HEK293 (cell line): ENCODE measurements around the gene SCN10A.

Experiments used
- CTCF ChIA-PET: fragments of 350-600 bp; formaldehyde crosslinking; extraction: SDS; loops from one replicate; lab custom pipeline; 2021; ENCODE audit warnings: antibody characterized with exemption; lab: Yijun Ruan, JAX
- POLR2A ChIA-PET: fragments of 300-600 bp; formaldehyde crosslinking; extraction: SDS; loops from one replicate; lab custom pipeline; 2020; ENCODE audit warnings: antibody characterized with exemption, inconsistent platforms; lab: Yijun Ruan, JAX
- H3K27ac ChIP-seq: fragments of 200-500 bp; sonication (Bioruptor generic); 2 replicates; pipeline ENCODE4 v1.5.1; 2014; ENCODE audit warnings: low read depth, low read length, control low read depth, inconsistent platforms; ENCODE audit errors: extremely low read depth
- H3K36me3 ChIP-seq, 2 experiments: fragments of 200-500 bp in 1 of 2; sonication (Bioruptor generic) in 1 of 2; 1 replicate in 1 of 2; 2 replicates in 1 of 2; pipeline ENCODE4 v1.5.1; 2014 to 2017; ENCODE audit warnings: inconsistent platforms in 2 of 2, low read length in 2 of 2; ENCODE audit not compliant: control insufficient read depth in 2 of 2, insufficient read depth in 1 of 2
- H3K4me1 ChIP-seq: fragments of 200-500 bp; sonication (Bioruptor generic); 2 replicates; pipeline ENCODE4 v1.5.1; 2014; ENCODE audit warnings: mild to moderate bottlenecking, low read length, inconsistent platforms; ENCODE audit not compliant: control insufficient read depth, insufficient read depth
- H3K4me3 ChIP-seq: 2 replicates; pipeline ENCODE4 v1.5.1; 2011; ENCODE audit warnings: low read depth, mild to moderate bottlenecking, control low read depth, low read length, moderate library complexity
- H3K9me3 ChIP-seq: fragments of 200-500 bp; sonication (Bioruptor generic); 2 replicates; pipeline ENCODE4 v1.5.1; 2014; ENCODE audit warnings: low read depth, low read length, inconsistent platforms; ENCODE audit not compliant: control insufficient read depth, insufficient read depth
- BCL11B ChIP-seq: fragments of 450-650 bp; formaldehyde crosslinking; IDR thresholded peaks from 2 replicates; pipeline ENCODE4 v1.5.1; 2016; ENCODE audit warnings: low read depth, missing biosample characterization, missing genetic modification characterization
- BCL6B ChIP-seq: fragments of 450-650 bp; formaldehyde crosslinking; IDR thresholded peaks from 2 replicates; pipeline ENCODE4 v1.5.1; 2017; ENCODE audit warnings: missing biosample characterization, missing genetic modification characterization
- GFI1B ChIP-seq: fragments of 450-650 bp; formaldehyde crosslinking; IDR thresholded peaks from 2 replicates; pipeline ENCODE4 v1.5.1; 2016; ENCODE audit warnings: missing biosample characterization, missing genetic modification characterization
- HOXD13 ChIP-seq: sonication (generic); formaldehyde crosslinking; IDR thresholded peaks from 2 replicates; pipeline ENCODE4 v1.8.0; 2022; ENCODE audit warnings: missing genetic modification reagents, borderline replicate concordance
- KLF1 ChIP-seq: fragments of 450-650 bp; formaldehyde crosslinking; IDR thresholded peaks from 2 replicates; pipeline ENCODE4 v1.5.1; 2016; ENCODE audit warnings: missing biosample characterization, missing genetic modification characterization
- KLF16 ChIP-seq: fragments of 450-650 bp; formaldehyde crosslinking; IDR thresholded peaks from 2 replicates; pipeline ENCODE4 v1.5.1; 2017; ENCODE audit warnings: missing biosample characterization, missing genetic modification characterization
- PRDM4 ChIP-seq: fragments of 450-650 bp; formaldehyde crosslinking; IDR thresholded peaks from 2 replicates; pipeline ENCODE4 v1.5.1; 2017; ENCODE audit warnings: missing biosample characterization, missing genetic modification characterization
- SCRT1 ChIP-seq: fragments of 450-650 bp; formaldehyde crosslinking; IDR thresholded peaks from 2 replicates; pipeline ENCODE4 v1.5.1; 2016; ENCODE audit warnings: missing biosample characterization, missing genetic modification characterization, borderline replicate concordance
- SCRT2 ChIP-seq: fragments of 450-650 bp; formaldehyde crosslinking; IDR thresholded peaks from 2 replicates; pipeline ENCODE4 v1.5.1; 2016; ENCODE audit warnings: missing biosample characterization, missing genetic modification characterization
- TCF7L2 ChIP-seq: IDR thresholded peaks from 2 replicates; pipeline ENCODE4 v1.6.1; 2011; ENCODE audit warnings: low read depth, mild to moderate bottlenecking, inconsistent platforms, low read length, moderate library complexity, borderline replicate concordance
- ZBTB17 ChIP-seq: fragments of 450-650 bp; formaldehyde crosslinking; IDR thresholded peaks from 2 replicates; pipeline ENCODE4 v1.5.1; 2016; ENCODE audit warnings: missing biosample characterization, missing genetic modification characterization
- ZBTB7A ChIP-seq: fragments of 450-650 bp; formaldehyde crosslinking; IDR thresholded peaks from 2 replicates; pipeline ENCODE4 v1.5.1; 2016; ENCODE audit warnings: low read depth, missing biosample characterization, missing genetic modification characterization
- ZFP37 ChIP-seq: fragments of 450-650 bp; formaldehyde crosslinking; IDR thresholded peaks from 2 replicates; pipeline ENCODE4 v1.5.1; 2016; ENCODE audit warnings: missing biosample characterization, missing genetic modification characterization
- ZNF112 ChIP-seq: fragments of 450-650 bp; formaldehyde crosslinking; IDR thresholded peaks from 2 replicates; pipeline ENCODE4 v1.5.0; 2017; ENCODE audit warnings: missing biosample characterization, missing genetic modification characterization
- ZNF121 ChIP-seq: fragments of 450-650 bp; formaldehyde crosslinking; IDR thresholded peaks from 2 replicates; pipeline ENCODE4 v1.5.1; 2016; ENCODE audit warnings: missing biosample characterization, missing genetic modification characterization
- ZNF132 ChIP-seq: fragments of 450-650 bp; formaldehyde crosslinking; IDR thresholded peaks from 2 replicates; pipeline ENCODE4 v1.5.1; 2017; ENCODE audit warnings: missing biosample characterization, missing genetic modification characterization, borderline replicate concordance
- ZNF174 ChIP-seq: fragments of 450-650 bp; formaldehyde crosslinking; IDR thresholded peaks from 2 replicates; pipeline ENCODE4 v1.5.0; 2017; ENCODE audit warnings: missing biosample characterization, mild to moderate bottlenecking, missing genetic modification characterization
- ZNF248 ChIP-seq: fragments of 450-650 bp; formaldehyde crosslinking; IDR thresholded peaks from 2 replicates; pipeline ENCODE4 v1.5.1; 2017; ENCODE audit warnings: missing biosample characterization, missing genetic modification characterization
- ZNF274 ChIP-seq, 2 experiments: fragments of 200-500 bp in 1 of 2; fragments of 450-650 bp in 1 of 2; sonication (Bioruptor generic) in 1 of 2; formaldehyde crosslinking in 1 of 2; IDR thresholded peaks; 2 replicates each; pipeline versions ENCODE4 v1.5.1 to v1.6.1; 2014 to 2016; ENCODE audit warnings: borderline replicate concordance in 1 of 2, inconsistent platforms in 1 of 2, low read length in 1 of 2, missing biosample characterization in 1 of 2, missing genetic modification characterization in 1 of 2
- ZNF292 ChIP-seq: fragments of 450-650 bp; formaldehyde crosslinking; IDR thresholded peaks from 2 replicates; pipeline ENCODE4 v1.5.1; 2016; ENCODE audit warnings: low read depth, missing biosample characterization, missing genetic modification characterization, borderline replicate concordance
- ZNF350 ChIP-seq: fragments of 450-650 bp; formaldehyde crosslinking; IDR thresholded peaks from 2 replicates; pipeline ENCODE4 v1.5.0; 2017; ENCODE audit warnings: missing biosample characterization, mild to moderate bottlenecking, missing genetic modification characterization
- ZNF362 ChIP-seq: fragments of 450-650 bp; formaldehyde crosslinking; IDR thresholded peaks from 2 replicates; pipeline ENCODE4 v1.5.1; 2016; ENCODE audit warnings: missing biosample characterization, missing genetic modification characterization
- ZNF366 ChIP-seq: fragments of 450-650 bp; formaldehyde crosslinking; conservative IDR thresholded peaks from 2 replicates; pipeline ENCODE4 v1.5.1; 2016; ENCODE audit warnings: missing biosample characterization, missing genetic modification characterization
- ZNF426 ChIP-seq: fragments of 450-650 bp; formaldehyde crosslinking; IDR thresholded peaks from 2 replicates; pipeline ENCODE4 v1.5.1; 2017; ENCODE audit warnings: missing biosample characterization, missing genetic modification characterization, mild to moderate bottlenecking, inconsistent platforms, moderate library complexity
- ZNF510 ChIP-seq: fragments of 450-650 bp; formaldehyde crosslinking; IDR thresholded peaks from 2 replicates; pipeline ENCODE4 v1.5.1; 2018; ENCODE audit warnings: mild to moderate bottlenecking, missing genetic modification characterization, missing biosample characterization; ENCODE audit not compliant: insufficient replicate concordance
- ZNF514 ChIP-seq: fragments of 450-650 bp; formaldehyde crosslinking; IDR thresholded peaks from 2 replicates; pipeline ENCODE4 v1.5.1; 2016; ENCODE audit warnings: missing biosample characterization, missing genetic modification characterization
- ZNF521 ChIP-seq: fragments of 450-650 bp; formaldehyde crosslinking; IDR thresholded peaks from 2 replicates; pipeline ENCODE4 v1.5.1; 2017; ENCODE audit warnings: missing biosample characterization, mild to moderate bottlenecking, missing genetic modification characterization
- ZNF530 ChIP-seq: fragments of 450-650 bp; formaldehyde crosslinking; IDR thresholded peaks from 2 replicates; pipeline ENCODE4 v1.5.1; 2016; ENCODE audit warnings: low read depth, missing biosample characterization, missing genetic modification characterization
- ZNF600 ChIP-seq: fragments of 450-650 bp; formaldehyde crosslinking; IDR thresholded peaks from 2 replicates; pipeline ENCODE4 v1.5.1; 2016; ENCODE audit warnings: missing biosample characterization, missing genetic modification characterization
- ZNF623 ChIP-seq: fragments of 450-650 bp; formaldehyde crosslinking; IDR thresholded peaks from 2 replicates; pipeline ENCODE4 v1.5.1; 2016; ENCODE audit warnings: missing biosample characterization, missing genetic modification characterization
- ZNF707 ChIP-seq: fragments of 450-650 bp; formaldehyde crosslinking; IDR thresholded peaks from 2 replicates; pipeline ENCODE4 v1.5.1; 2016; ENCODE audit warnings: missing biosample characterization, missing genetic modification characterization
- ZNF830 ChIP-seq: fragments of 450-650 bp; IDR thresholded peaks from 2 replicates; pipeline ENCODE4 v1.5.0; 2018; ENCODE audit warnings: missing biosample characterization, missing genetic modification characterization, low read depth, mild to moderate bottlenecking, moderate library complexity
- ZNF837 ChIP-seq: fragments of 450-650 bp; formaldehyde crosslinking; IDR thresholded peaks from 2 replicates; pipeline ENCODE4 v1.5.1; 2016; ENCODE audit warnings: missing biosample characterization, missing genetic modification characterization
- ZSCAN16 ChIP-seq: fragments of 450-650 bp; formaldehyde crosslinking; IDR thresholded peaks from 2 replicates; pipeline ENCODE4 v1.5.1; 2016; ENCODE audit warnings: missing biosample characterization, missing genetic modification characterization

The SCN10A gene

GRCh38 chr3:38728008-38728407 is 88.0 kb downstream of the SCN10A start:
- Histone ChIP-seq H3K36me3 (no peaks in the 10 kb centered on the region), H3K4me1 (0 out of 2 replicates have a peak, but pooled peaks cover 7% of the 10 kb centered on the region), H3K4me3 (no peak overlapping the region), H3K27ac (no peak overlapping the region), H3K9me3 (no peaks in the 10 kb centered on the region)
- ChIA-PET CTCF (interaction anchor here (1.3 kb wide), 1 partner anchor 272 kb away, joined by 4 read pairs; no protein-coding TSS in a partner anchor), POLR2A (no interaction called here)
- TF ChIP-seq ZNF530 (tag by site-specific recombination) (no peak), SCRT1 (tag by site-specific recombination) (no peak), ZNF121 (tag by site-specific recombination) (no peak), KLF1 (tag by site-specific recombination) (no peak), ZNF350 (tag by site-specific recombination) (no peak), ZNF174 (tag by site-specific recombination) (no peak), ZNF837 (tag by site-specific recombination) (no peak), ZNF248 (tag by site-specific recombination) (no peak), ZNF292 (tag by site-specific recombination) (no peak), ZSCAN16 (tag by site-specific recombination) (no peak), ZBTB7A (tag by site-specific recombination) (no peak), SCRT2 (no peak), ZNF707 (tag by site-specific recombination) (no peak), ZBTB17 (tag by site-specific recombination) (no peak), ZNF274 (IDR thresholded peaks at IDR 0.05; ENCODE audit: low read length) (no peak), ZNF274 (tag by site-specific recombination; IDR thresholded peaks at IDR 0.05; ENCODE audit: borderline replicate concordance) (no peak), ZNF132 (no peak)

- no peaks in the 10 kb centered on the region for H3K36me3 ChIP-seq
- 0 out of 2 replicates have a peak, but pooled peaks cover 7% of the 10 kb centered on the region for H3K4me1 ChIP-seq
- ChIA-PET CTCF (interaction anchor here (0.6 to 1.9 kb wide), 3 partner anchors 11 to 205 kb away, joined by 3 to 4 read pairs (median 4); no protein-coding TSS in a partner anchor), POLR2A (no interaction called here)
- H3K27ac ChIP-seq: no peak overlapping the region
- no peak overlapping the region for H3K4me3 ChIP-seq
- H3K9me3 ChIP-seq: no peaks in the 10 kb centered on the region
- TF ChIP-seq ZNF426 (tag by site-specific recombination) (no peak), KLF16 (tag by site-specific recombination) (no peak), ZNF521 (tag by site-specific recombination) (no peak), PRDM4 (tag by site-specific recombination) (no peak), TCF7L2 (no peak), ZNF362 (tag by site-specific recombination) (no peak), HOXD13 (CRISPR knock-in tag) (no peak), ZNF830 (tag by site-specific recombination) (no peak), ZFP37 (tag by site-specific recombination) (no peak), BCL6B (tag by site-specific recombination) (no peak), BCL11B (tag by site-specific recombination) (no peak), ZNF623 (tag by site-specific recombination) (no peak), GFI1B (tag by site-specific recombination) (no peak), ZNF510 (tag by site-specific recombination) (no peak), ZNF366 (tag by site-specific recombination) (no peak), ZNF514 (no peak), ZNF112 (tag by site-specific recombination) (no peak), ZNF600 (tag by site-specific recombination) (no peak)
Measured at GRCh38 chr3:38726751-38727150, 89.3 kb downstream of the SCN10A start.
